Activated effector memory CD4-positive, alpha-beta T cell treated with Interleukin-2 at 50 U/mL for 16 hours (primary cell): ENCODE results near the gene GNAQ.

ENCODE experiments used
- DNase-seq: peaks from one replicate; pipeline ENCODE4 v3.0.0-alpha.2; 2020

Gene GNAQ

DNA sequence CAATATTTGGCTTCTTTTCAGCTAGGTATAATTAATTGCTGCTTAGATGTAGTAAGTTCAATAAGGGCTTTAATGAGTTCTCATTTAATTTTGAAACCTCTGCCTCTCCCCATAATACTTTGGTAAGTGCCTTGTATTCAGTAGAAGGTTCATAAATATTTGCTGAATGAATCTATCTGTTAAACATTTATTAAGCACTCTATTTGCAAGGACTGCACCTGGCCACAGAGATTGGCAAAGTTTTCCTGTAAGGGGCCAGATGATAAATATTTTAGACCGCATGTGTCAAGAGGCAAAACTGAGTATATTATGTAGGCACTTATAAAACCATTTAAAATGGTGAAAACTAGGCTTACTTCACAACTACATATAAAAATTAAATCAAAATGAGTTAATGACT lies 364.5 kb downstream of the GNAQ start:
- DNase-seq, result no peak
